GM18868 (cell line): ENCODE measurements around the gene SLC25A22.

Experiments used
- ATAC-seq: cut with Tn5 transposase; IDR thresholded peaks from one replicate; pipeline ENCODE4 v1.9.1; 2021; ENCODE audit warnings: mild to moderate bottlenecking, moderate library complexity; ENCODE audit not compliant: unreplicated experiment

The SLC25A22 gene

DNA sequence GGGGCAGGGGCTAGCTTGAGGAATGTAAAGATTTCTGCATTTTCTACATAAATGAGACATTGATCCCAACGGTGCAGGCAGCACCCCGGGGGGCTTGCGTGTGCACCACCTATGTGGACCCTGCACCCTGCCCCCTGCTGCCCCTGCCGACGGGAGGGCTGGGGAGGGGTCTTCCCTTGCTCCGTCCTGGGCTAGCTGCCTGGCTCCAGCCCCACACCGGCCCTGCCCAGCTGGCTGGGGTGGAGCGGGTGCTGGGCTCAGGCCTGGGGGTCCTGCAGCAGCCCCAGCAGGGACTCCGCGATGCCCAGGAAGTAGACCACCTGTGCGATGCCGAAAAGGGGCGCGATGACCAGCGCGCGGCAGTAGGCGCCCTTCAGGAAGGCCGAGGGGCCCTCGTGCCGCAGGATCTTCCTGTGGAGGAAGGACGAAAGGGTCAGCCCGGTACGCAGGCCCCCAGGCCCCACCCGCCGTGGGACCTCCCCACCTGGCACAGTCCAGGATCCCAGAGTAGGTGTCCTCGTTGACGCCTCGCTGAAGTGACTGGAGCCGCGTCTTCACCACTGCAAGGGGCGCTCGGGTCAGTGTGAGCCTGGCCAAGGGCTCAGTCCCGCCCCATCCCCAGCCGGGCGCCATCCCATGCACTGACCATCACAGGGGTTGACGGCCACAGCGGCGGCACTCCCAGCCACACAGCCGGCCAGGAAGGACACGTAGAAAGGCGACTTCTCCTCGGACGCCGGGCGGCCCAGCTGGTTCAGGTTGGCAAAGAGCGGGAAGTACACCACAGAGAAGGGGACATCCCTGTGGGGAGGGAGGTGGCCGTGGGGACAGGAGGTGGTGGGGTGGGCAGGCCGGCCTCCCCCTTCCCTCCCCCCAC is 6.2 kb downstream of the SLC25A22 start:
- ATAC-seq, result no peak

GRCh38 chr11:790721-791564 is 7.1 kb downstream of the SLC25A22 start:
- no peak for ATAC-seq

DNA sequence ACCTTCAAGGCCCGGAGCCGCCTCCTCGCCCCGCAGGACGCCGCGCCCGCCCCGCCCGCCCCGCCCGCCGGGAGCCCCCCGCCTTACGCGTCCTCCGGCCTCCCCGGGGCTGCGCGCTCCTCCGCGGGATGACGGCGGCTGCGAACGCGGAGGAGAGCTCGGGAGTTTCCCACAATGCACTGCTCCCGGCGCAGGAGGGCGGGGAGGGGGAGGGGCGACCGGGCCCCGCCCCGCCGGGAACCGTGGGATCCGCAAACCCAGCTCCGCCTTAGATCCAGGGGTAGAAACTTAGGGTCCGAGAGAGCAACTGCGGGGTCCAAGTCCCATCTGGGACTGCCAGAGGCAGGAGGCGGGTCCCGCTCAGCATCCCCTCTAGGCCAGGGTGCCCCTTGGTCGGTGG is 8.1 kb downstream of the SLC25A22 start, which contains the start of gene CEND1:
Gene CEND1, minus strand, starts transcription at position 148 of the 400 bp plus-strand sequence. CDS start 1,514 bp downstream, outside the sequence.
- ATAC-seq, result no peak

DNA sequence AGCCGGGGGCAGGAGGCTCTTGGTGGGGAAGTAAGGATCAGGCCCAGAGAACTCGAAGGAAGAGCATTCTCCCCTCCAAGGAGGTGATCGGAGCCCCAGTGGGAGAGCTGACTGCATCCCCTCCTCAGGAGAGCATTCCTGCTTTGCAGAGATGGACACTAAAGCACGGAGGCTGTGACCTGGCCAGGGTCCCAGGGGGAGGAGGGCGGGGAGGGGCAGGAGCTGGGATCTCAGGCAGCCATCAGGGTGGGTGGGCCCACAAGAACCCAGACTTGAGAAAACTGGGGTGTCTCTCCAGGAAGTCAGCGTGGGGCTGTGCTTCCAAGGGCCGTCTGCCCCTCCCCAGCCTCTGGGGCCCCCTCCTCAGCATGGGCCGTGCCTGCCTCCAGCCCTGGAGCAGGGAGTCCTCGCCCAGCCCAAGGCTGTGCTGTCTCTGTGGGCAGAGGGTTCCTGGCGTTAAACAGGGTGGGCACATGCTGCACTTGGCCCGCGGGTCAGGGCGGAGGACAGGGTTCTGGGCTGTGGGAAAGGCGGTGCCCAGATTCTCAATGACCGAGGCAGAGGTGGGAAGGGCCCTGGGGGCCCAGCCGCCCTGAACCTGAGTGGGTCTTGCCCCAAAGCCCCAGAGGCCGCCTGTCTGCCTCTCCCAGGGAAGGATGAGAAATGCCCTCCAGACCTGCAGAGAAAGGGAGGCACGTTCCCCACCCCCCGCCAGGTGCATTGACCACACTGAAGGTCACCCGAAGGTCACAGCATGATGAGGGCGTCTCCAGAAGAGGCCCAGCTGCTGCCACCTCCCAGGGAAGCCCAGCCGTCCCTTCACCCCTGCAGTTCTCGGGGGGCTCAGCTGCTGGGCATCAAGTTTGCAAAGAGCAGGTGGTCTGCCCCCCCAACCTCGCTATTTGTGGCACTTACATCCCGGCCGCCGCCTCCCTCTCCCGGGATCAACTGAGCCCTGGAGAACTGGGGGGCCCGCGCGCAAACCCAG is 8.8 kb downstream of the SLC25A22 start:
- no peak for ATAC-seq

- ATAC-seq, result no peak
Measured at GRCh38 chr11:788009-788640, 10.0 kb downstream of the SLC25A22 start.

DNA sequence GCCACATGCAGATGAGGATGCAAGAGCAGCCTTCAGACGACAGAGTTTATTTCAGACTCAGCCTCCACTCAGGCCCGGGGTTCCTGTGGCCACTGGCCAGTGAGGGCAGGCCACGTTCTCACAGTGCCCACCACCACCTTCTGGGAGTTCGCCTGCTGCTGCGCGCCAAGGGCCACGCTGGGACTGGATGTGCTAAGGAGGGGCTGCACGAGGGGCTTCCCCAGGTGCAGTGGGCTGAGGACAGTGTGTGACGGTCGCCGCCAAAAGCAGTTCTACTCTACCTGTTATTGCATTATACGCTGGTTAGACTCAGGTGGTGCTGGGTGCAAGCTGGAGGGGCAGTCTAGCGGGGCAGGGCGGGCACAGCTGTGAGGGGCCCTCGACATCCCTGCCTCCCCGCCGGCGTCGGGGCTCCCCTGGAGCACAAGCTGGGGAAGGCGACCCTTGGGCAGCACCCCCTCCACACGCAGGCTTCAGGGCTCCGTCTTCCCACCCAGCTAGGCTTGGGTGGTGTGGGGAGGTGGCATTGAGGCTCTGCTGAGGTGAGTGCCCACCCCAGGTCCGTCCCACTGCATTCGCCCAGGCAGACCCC is 10.9 kb downstream of the SLC25A22 start:
- no peak for ATAC-seq

- ATAC-seq, result no peak
Measured at GRCh38 chr11:786235-787083, 11.6 kb downstream of the SLC25A22 start.

DNA sequence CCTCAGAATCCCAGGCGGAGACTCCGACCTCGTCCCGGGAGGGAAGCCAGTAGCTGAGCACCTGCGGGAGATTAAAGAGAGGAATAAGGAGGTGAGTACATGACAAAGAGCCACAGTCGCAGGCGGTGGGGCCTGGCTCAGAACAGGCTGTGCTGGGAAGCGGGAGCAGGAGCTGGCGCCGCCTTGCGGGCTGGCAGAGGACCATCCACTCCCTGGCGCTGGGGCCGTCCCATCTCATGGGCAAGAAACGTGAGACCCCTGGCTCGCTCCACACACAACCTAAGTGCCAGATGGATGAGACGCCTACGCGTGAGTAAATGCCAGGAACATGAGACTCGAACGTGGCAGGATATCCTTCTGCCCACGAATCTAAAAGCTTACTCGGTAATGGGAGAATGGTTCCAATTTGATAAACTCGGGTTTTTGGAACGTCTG is 14.5 kb downstream of the SLC25A22 start:
- ATAC-seq, result no peak

- no peak for ATAC-seq
Measured at GRCh38 chr11:782264-783174, 15.6 kb downstream of the SLC25A22 start.

DNA sequence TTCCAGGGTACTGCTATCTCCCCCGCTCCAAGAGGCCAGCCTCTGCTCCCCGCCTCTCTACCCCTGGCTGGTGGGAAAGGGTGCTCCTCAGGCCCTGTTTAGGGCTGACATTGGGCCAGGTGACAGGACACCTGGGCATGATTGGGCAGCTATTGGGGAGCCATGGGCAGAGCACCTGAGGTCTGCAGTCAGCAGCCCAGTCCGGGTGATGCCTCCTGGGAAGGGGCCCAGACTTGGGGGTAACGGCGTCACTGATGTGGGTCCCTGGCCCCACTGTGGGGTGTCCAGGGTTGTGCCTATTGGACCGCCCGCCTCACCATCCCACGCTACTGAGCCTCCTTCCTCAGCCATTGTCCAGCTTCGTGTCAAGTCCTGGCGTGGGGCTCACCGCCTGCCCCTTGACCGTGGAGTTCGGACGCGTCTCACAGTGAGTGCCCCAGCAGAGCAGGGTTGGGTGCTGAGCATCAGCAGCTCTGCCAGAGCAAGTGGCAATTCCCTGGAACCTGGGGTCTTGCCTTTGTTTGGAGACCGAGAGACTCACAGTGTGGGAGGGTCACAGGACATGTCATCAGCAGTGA is 18.0 kb downstream of the SLC25A22 start:
- ATAC-seq, result no peak

GRCh38 chr11:778976-779954 is 18.8 kb downstream of the SLC25A22 start:
- ATAC-seq, result no peak

DNA sequence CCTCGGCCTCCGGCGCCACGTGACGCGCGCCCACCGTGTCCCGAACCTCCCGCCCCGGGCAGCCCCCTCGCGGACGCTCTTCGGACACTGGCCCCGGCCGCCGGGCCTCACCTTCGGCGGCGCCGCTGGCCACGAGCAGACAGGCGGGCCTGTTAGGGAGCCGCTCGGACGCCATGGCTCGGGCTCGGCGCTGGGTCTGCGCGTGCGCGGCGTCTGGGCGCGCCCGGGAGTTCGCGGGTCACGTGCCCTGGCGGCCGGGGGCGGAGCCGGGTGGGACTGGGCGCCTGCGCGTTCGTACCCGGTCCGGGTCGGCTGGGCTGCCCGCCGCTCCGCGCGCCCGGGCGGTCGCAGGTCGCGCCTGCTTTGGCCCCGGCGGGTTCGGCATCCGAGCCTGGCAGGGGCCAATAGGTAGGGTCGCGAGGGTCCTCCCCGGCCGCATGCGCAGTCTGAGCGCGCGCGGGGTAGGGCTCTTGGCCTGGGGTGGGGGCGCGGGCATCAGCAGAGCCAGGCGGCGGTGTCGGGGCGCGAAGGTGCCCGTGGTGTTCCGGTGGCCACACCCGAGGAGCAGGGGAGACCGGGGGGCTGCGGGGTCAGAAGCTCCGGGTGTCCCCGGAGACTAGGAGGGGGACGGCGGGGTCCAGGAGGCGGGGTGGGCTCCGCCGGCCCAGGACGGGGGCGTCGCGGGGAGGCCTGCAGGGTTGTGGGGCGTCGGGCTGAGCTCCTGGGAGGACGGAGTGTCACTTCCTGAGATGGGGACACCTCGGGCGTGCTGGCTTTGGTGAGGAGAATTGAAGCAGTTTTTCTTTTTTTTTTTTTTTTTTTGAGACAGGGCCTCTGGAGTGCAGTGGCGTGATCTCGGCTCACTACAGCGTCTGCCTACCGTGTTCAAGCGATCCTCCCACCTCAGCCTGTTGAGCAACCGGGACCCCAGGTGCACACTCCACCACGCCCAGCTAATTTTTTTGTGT is 20.5 kb downstream of the SLC25A22 start, which contains the start of gene GATD1:
Gene GATD1, minus strand, starts transcription at position 200 of the 968 bp plus-strand sequence. Its CDS starts 25 bp downstream, at position 175.
- ATAC-seq, result peak; percentile 78

DNA sequence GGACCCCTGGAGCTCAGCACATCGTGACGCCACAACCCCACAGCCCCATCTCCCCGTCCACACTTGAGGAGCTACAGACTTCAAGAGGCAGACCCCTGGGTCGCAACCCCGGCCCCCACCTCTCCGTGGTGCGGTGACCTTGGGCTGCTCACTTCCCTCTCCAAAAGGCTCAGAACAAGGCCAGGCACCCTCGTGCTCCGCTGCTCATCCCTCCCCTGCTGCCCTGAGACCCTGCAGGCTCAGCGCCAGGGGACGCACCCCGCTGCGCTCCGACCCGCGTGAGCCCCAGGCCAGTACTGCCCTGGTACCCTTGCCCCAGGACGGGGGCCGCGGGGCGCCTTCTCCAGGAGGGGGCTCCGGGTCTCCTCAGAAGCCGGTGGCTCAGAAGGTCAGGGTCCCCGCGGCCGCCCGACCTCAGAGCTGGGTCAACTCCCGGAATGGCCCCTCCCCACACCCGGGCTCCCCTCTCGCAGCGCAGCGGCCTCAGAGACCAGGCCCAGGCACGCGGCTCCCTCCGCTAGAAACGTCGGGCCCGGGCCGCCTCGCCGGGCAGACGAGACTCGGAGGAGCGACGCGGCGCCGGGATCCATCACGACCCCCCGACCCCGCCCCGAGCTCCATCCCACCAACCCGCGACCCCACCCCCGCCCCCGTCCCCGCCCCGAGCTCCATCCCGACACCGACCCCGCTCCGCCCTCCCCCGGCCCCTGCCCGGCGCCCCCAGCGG is 21.4 kb downstream of the SLC25A22 start:
- ATAC-seq, result peak; percentile 28

- no peak for ATAC-seq
Measured at GRCh38 chr11:776263-776560, 21.9 kb downstream of the SLC25A22 start.
